DMS114 treated with DMSO at 0.1 percent for 48 hours (cell line): ENCODE results near the gene CFAP157.
"Not testable (repeated sequence)": the region's sequence is repeated elsewhere in the genome, so short reads cannot be mapped to it uniquely, and the experiment has no call there.

Experiments
- DNase-seq: peaks from one replicate; lab custom pipeline; 2025; ENCODE audit not compliant: unreplicated experiment; lab: John Stamatoyannopoulos, UW

Gene CFAP157

DNA sequence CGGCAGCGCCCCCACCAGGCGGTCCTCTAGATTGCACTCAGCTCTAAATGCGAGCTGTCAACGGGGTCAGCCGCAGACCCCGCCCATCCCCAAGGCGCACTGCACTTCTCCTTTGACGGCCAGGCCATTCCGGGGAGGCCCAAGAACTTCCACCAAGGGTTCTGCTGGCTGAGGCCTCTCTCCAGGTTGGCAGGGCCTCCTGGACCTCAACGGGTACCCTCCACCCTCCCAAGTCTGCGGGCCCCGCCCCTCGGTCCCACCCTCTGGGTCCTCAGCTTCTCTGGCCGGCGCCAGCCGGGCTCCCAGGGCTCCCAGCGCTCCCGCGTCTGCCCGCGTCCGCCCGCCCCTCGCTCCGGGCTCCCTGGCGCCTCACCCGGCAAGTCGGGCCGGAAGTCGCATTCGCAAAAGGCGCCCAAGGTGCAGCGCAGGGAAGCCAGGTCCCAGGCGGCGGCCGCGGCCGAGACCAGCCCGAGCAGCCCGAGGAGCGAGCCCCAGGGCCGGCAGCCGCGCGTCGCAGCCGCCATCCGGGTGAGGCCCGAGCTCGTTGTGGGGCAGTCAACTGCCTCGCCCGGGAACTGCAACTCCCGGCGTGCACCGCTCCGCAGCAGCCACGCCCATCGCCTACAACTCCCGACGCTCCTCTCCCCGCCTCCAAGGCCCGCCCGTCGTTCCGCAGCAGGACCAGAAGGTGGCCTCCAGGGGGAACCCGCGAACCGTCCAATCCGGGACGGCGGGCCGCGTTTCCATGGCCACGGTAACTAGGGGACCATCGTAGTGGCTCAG is 28.1 kb downstream of the CFAP157 start, which contains the start of gene TOR2A:
Gene TOR2A (minus strand): TSS at position 548 of the 783 bp plus-strand sequence. CDS start 24 bp downstream, at position 524.
- DNase-seq = peak; percentile 85

DNA sequence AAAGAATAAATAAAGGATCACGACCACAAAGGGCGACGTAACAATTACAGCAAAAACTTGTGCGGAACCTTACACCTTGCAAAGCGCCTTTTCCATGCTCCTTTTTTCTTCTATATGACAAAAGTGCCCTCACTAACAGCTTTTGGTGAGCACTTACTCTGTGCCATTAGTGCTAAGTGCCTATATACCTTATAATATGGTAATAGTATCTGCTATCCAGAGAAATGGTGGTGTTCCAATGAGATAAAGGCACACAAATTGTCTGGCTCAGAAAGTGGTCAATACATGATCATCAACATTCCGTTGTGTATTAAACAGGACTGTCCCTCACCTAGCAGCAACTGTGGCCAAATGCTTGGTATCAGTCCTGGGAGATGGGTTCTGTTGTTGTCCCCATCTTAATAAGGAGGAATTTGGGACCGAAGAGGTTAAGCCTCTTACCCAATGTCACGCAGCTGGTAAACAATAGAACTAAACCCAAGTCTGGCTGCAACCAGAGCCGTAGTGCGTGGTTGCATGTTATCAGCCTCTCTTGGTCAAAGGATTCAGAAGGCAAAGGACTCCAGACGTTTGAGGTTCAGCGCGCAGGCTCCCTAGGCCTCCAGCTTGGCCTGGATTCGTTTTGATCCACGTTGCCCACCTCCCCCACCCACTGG is 28.9 kb downstream of the CFAP157 start:
- no peak for DNase-seq

- no peak for DNase-seq
Measured at GRCh38 chr9:127738666-127739065, 31.9 kb downstream of the CFAP157 start.

GRCh38 chr9:127739614-127740330 is 33.0 kb downstream of the CFAP157 start:
- DNase-seq = no peak

DNA sequence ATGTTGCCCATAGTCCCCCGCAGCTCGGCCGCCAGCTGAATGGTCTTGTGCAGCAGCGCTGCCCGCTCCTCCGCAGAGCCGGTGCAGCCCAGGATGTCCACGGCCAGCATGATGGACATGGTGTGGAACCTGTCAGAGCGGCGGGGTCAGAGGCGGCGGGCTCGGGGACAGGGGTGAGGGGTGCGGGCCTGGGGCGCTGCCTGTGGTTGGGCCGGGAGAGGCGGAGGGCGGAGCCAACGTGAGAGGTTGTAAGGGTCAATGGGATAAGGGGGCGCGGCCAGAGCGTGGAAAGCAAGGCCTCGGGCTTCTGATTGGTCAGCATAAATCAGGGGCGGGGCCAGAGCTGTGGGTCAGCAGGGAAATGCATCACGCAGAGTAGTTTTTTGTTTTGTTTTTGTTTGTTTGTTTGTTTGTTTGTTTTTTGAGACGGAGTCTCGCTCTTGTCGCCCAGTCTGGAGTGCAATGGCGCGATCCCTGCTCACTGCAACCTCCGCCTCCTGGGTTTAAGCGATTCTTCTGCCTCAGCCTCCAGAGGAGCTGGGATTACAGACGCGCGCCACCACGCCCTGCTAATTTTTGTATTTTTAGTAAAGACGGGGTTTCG is 35.1 kb downstream of the CFAP157 start:
- DNase-seq = no peak

- no peak for DNase-seq
Measured at GRCh38 chr9:127742435-127743088, 35.8 kb downstream of the CFAP157 start.

GRCh38 chr9:127744398-127745110 is 37.8 kb downstream of the CFAP157 start:
- DNase-seq = no peak

DNA sequence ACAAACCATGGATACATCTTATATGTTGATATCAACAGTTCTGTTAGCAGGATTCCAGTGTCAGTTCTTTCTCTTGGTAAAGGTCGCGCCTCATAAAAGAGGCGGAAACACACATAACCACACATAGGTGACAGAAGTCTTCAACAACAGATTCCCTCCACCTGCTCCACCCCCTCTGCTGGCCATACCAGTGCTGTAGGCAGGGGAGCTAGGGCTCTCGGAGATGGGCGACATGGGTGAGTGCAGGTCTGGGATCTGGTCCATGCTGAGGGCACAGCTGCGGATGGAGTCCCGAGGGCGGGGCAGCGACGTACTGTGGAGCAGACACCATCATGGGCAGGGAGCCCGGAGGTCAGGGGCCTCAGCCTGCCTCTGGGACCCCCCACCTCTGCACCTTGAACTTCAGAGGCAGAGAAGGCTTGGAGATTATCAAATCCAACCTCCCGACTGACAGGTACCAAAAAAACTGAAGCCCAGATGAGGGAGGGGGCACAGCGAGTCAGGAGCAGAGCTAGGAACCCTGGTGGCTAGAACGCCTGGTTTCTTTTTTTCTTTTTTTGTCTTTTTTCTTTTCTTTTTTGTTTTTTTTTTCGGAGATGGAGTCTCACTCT is 40.3 kb downstream of the CFAP157 start:
- DNase-seq = no peak

GRCh38 chr9:127749090-127749787 is 42.5 kb downstream of the CFAP157 start:
- DNase-seq = no peak

- no peak for DNase-seq
Measured at GRCh38 chr9:127751269-127752054, 44.7 kb downstream of the CFAP157 start.

DNA sequence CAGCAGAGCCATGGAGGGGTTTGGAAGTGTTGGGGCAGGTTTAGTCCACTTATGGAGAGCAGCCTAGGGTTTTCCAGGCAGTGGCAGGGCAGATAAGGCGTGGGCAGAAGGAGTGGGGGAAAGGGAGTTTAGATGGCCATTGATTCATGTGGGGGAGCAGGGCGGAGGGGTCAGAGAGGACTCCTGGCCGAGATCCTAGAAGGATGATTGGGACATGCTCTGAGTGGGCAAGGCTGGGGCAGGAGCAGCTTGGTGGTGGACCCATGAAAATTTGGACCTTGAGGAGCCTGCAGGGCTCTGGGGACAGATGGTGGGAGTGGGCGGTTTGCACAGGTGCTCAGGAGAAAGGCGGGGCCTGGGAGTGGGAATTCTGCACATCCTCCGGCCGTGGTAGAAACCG is 46.4 kb downstream of the CFAP157 start:
- DNase-seq = no peak

- no peak for DNase-seq
Measured at GRCh38 chr9:127753622-127754021, 46.8 kb downstream of the CFAP157 start.

GRCh38 chr9:127754099-127755060 is 47.6 kb downstream of the CFAP157 start:
- peak; percentile 14 for DNase-seq

- no peak for DNase-seq
Measured at GRCh38 chr9:127755061-127756060, 48.6 kb downstream of the CFAP157 start.

DNA sequence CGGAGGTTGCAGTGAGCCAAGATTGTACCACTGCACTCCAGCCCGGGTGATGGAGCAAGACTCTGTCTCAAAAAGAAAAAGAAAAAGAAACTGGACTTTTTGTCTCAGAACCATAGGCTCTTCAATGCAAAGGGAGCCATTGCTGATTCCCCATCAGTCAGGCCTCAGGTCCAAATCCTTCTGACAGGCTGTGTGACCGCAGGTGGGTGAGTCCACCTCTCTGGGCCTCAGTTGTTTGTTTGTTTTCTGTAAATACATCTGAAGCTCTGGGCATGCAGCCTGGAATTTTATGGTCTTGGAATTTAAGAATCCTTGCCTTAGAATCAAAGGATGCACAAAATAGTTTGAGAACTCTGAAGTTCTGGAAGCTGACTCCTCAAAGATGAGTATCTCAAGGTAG is 49.4 kb downstream of the CFAP157 start:
- no peak for DNase-seq

GRCh38 chr9:127756776-127757175 is 50.0 kb downstream of the CFAP157 start:
- not testable (repeated sequence) for DNase-seq
